GM18867 (cell line): Measurements from ENCODE around the gene POU3F2.

Source experiments
- ATAC-seq: cut with Tn5 transposase; IDR thresholded peaks from one replicate; pipeline ENCODE4 v1.9.1; 2021; ENCODE audit warnings: mild to moderate bottlenecking, moderate library complexity; ENCODE audit not compliant: unreplicated experiment

Gene POU3F2

GRCh38 chr6:98834060-98835031 lies at the start of gene POU3F2:
Gene POU3F2 (plus strand): TSS chr6:98834574. CDS start chr6:98834874, 300 bp downstream.
- ATAC-seq, result peak; percentile 73

GRCh38 chr6:98787435-98787834 lies 46.9 kb upstream of the POU3F2 start:
- ATAC-seq, result no peak

GRCh38 chr6:98787961-98788360 lies 46.4 kb upstream of the POU3F2 start:
- ATAC-seq, result no peak

GRCh38 chr6:98794307-98794842 lies 40.0 kb upstream of the POU3F2 start:
- no peak for ATAC-seq

- no peak for ATAC-seq
Observed at GRCh38 chr6:98797217-98797994, 37.0 kb upstream of the POU3F2 start.

GRCh38 chr6:98800866-98801265 lies 33.5 kb upstream of the POU3F2 start:
- ATAC-seq, result no peak

GRCh38 chr6:98808541-98809210 lies 25.7 kb upstream of the POU3F2 start:
- ATAC-seq, result no peak

- no peak for ATAC-seq
Observed at GRCh38 chr6:98812220-98812619, 22.2 kb upstream of the POU3F2 start.

- no peak for ATAC-seq
Observed at GRCh38 chr6:98816799-98817198, 17.6 kb upstream of the POU3F2 start.

- no peak for ATAC-seq
Observed at GRCh38 chr6:98821756-98822405, 12.5 kb upstream of the POU3F2 start.

GRCh38 chr6:98823428-98824161 lies 10.8 kb upstream of the POU3F2 start:
- ATAC-seq, result no peak

- ATAC-seq, result no peak
Observed at GRCh38 chr6:98824162-98824901, 10.0 kb upstream of the POU3F2 start.

GRCh38 chr6:98824902-98825599 lies 9.3 kb upstream of the POU3F2 start:
- ATAC-seq, result no peak

GRCh38 chr6:98825600-98826230 lies 8.7 kb upstream of the POU3F2 start:
- no peak for ATAC-seq

- ATAC-seq, result no peak
Observed at GRCh38 chr6:98827295-98828159, 6.8 kb upstream of the POU3F2 start.

GRCh38 chr6:98828211-98828788 lies 6.1 kb upstream of the POU3F2 start:
- ATAC-seq, result no peak

GRCh38 chr6:98828941-98829411 lies 5.4 kb upstream of the POU3F2 start:
- no peak for ATAC-seq
